Measurements from ENCODE around the gene IRX3. TPM values are rescaled to one million over a fixed set of nuclear protein-coding genes. Genes with fewer than 3 reads are reported as not detected.

IRX3 gene
- total and polyA plus RNA-seq, 10 of the 15 experiments (the other 5 are each of a cell fraction or from before 2014, with no cell fraction given): 0.05 TPM; not detected in 9

- Histone ChIP-seq H3K27ac (ENCODE audit: control insufficient read depth, insufficient read depth) (no peak overlapping the region), H3K9me3 (replicated peaks; ENCODE audit: control insufficient read depth, insufficient read depth, low read length) (no peaks in the 10 kb centered on the region), H3K9ac (ENCODE audit: control insufficient read depth, insufficient read depth, low read length) (no peak overlapping the region), H4K20me1 (ENCODE audit: control insufficient read depth, insufficient read depth) (no peaks in the 10 kb centered on the region), H3K4me3 (no peak overlapping the region), H3K27me3 (replicated peaks in 1 of 2; ENCODE audit: control insufficient read depth in 2 of 2, insufficient read depth in 2 of 2, low read length in 1 of 2) (no peaks in the 10 kb centered on the region), H3K4me2 (ENCODE audit: control insufficient read depth, insufficient read depth) (no peak overlapping the region), H3K4me1 (ENCODE audit: control insufficient read depth, insufficient read depth, low read length) (no peaks in the 10 kb centered on the region), H2AFZ (ENCODE audit: control insufficient read depth, low read depth, low read length) (no peak overlapping the region), H3K79me2 (ENCODE audit: control insufficient read depth, insufficient read depth, low read length) (no peaks in the 10 kb centered on the region), H3K36me3 (ENCODE audit: control insufficient read depth in 2 of 2, insufficient read depth in 2 of 2, low read length in 1 of 2) (no peaks in the 10 kb centered on the region)
- no peak for DNase-seq (ENCODE audit: low read depth, low spot score)
- FAIRE-seq: no peak
- POLR2A ChIA-PET: no interaction called here
- SMC1A ChIA-PET (ENCODE audit: uncharacterized antibody, unreplicated experiment): no interaction called here
- CTCF ChIA-PET: no interaction called here
- BruUV-seq (replicated peaks): no TSS peak
- TF ChIP-seq BHLHE40 (IDR thresholded peaks at IDR 0.05; ENCODE audit: borderline replicate concordance in 1 of 2, low read depth in 2 of 2, low read length in 1 of 2): no peak
- TF ChIP-seq MEF2A (IDR thresholded peaks at IDR 0.05; ENCODE audit: insufficient read depth, low read depth, low read length): no peak
- no peak for TF ChIP-seq NRF1 (conservative IDR thresholded peaks at IDR 0.05; ENCODE audit: low read depth, low read length)
- no peak for TF ChIP-seq SMAD1 (IDR thresholded peaks at IDR 0.05; ENCODE audit: low read depth, partially characterized antibody)
- TF ChIP-seq ZNF622 (IDR thresholded peaks at IDR 0.05): no peak
- no peak for TF ChIP-seq SP1 (IDR thresholded peaks at IDR 0.05; ENCODE audit: low read depth, low read length)
- TF ChIP-seq SPI1 (IDR thresholded peaks at IDR 0.05; ENCODE audit: borderline replicate concordance, insufficient read depth, low read depth, low read length): no peak
- TF ChIP-seq GABPA (IDR thresholded peaks at IDR 0.05; ENCODE audit: low read depth): no peak
- TF ChIP-seq ZBED1 (IDR thresholded peaks at IDR 0.05; ENCODE audit: borderline replicate concordance): no peak
- no peak for TF ChIP-seq CEBPB (IDR thresholded peaks at IDR 0.05; ENCODE audit: borderline replicate concordance in 1 of 2, low read depth in 2 of 2, low read length in 2 of 2)
- no peak for TF ChIP-seq FOXM1 (IDR thresholded peaks at IDR 0.05; ENCODE audit: low read depth, low read length)
- TF ChIP-seq JUNB (IDR thresholded peaks at IDR 0.05): no peak
- TF ChIP-seq EGR1 (IDR thresholded peaks at IDR 0.05; ENCODE audit: borderline replicate concordance in 1 of 2, low read depth in 2 of 2, low read length in 2 of 2): no peak
- no peak for TF ChIP-seq RBBP5 (conservative IDR thresholded peaks at IDR 0.05)
- no peak for TF ChIP-seq JUND (IDR thresholded peaks at IDR 0.05; ENCODE audit: low read depth, low read length)
- no peak for ATAC-seq
- 24% methylated on average over 4 of the region's 4 CpGs for WGBS (ENCODE audit: insufficient coverage, insufficient replicate concordance, low lambda C conversion rate, missing lambda C conversion rate)
- RAD21 ChIA-PET (ENCODE audit: unreplicated experiment): no interaction called here
- in situ Hi-C loops (cut with MboI) (no loop called here), intact Hi-C loops (cut with micrococcal nuclease; ENCODE audit: unreplicated experiment) (no loop called here)
These were observed 27.2 kb upstream of the IRX3 start for GRCh38 chr16:54313789-54314188.

Data from GM12878 (cell line).